Spleen (tissue), 7 donors: ENCODE data around the gene ZNF239.
"Not testable (repeated sequence)": the region's sequence is repeated elsewhere in the genome, so short reads cannot be mapped to it uniquely, and the experiment has no call there.

ENCODE experiments used
- CTCF ChIP-seq, 11 experiments: fragments of 200-600 bp in 7 of 11; fragments of 450-650 bp in 4 of 11; sonication (generic) in 4 of 11; IDR thresholded peaks in 8 of 11; conservative IDR thresholded peaks in 3 of 11; 1 replicate in 7 of 11; 2 replicates in 4 of 11; pipeline versions ENCODE4 v1.4.0 to v1.8.0; 2016 to 2021; ENCODE audit warnings: antibody characterized with exemption in 11 of 11, inconsistent platforms in 4 of 11, mild to moderate bottlenecking in 1 of 11
- POLR2A ChIP-seq, 3 donors: fragments of 450-650 bp; IDR thresholded peaks; one replicate each; pipeline ENCODE4 v1.5.1; 2017; ENCODE audit warnings: antibody characterized with exemption in 3 of 3, mild to moderate bottlenecking in 1 of 3
- donor health status: DM: no; HTN: no; CAD: no; lungs with moderate emphysema.
- donor health status: DM: no; HTN: no; CAD: no.
- donor health status: DM: no; HTN: no; CAD: no.

DNA sequence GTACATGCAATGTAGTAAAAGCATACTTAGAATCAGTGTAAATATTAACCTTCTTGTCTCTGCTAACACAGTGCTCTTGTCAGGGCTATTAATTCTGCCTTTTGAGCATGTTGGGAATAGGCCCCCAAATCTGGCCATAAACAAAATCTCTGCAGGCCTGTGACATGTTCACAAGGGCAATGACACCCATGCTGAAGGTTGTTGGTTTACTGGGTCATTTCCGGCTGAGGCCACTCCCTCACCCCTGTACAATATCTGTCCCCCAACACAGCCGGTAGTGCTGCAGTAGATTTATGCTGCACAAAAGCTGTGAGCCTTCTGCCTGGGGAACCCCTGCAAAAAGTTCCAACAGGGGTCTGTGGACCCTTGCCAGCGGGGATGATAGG is 12.3 kb upstream of the ZNF239 start:
- TF ChIP-seq POLR2A (IDR thresholded peaks at IDR 0.05); CTCF (IDR thresholded peaks at IDR 0.05 in 8 of 11, conservative IDR thresholded peaks at IDR 0.05 in 3 of 11): not testable (repeated sequence)
